GM18868 (cell line): ENCODE results near the gene AHNAK2.
"Not testable (repeated sequence)": the region's sequence is repeated elsewhere in the genome, so short reads cannot be mapped to it uniquely, and the experiment has no call there.

Experiments
- ATAC-seq: cut with Tn5 transposase; IDR thresholded peaks from one replicate; pipeline ENCODE4 v1.9.1; 2021; ENCODE audit warnings: mild to moderate bottlenecking, moderate library complexity; ENCODE audit not compliant: unreplicated experiment

Gene AHNAK2

DNA sequence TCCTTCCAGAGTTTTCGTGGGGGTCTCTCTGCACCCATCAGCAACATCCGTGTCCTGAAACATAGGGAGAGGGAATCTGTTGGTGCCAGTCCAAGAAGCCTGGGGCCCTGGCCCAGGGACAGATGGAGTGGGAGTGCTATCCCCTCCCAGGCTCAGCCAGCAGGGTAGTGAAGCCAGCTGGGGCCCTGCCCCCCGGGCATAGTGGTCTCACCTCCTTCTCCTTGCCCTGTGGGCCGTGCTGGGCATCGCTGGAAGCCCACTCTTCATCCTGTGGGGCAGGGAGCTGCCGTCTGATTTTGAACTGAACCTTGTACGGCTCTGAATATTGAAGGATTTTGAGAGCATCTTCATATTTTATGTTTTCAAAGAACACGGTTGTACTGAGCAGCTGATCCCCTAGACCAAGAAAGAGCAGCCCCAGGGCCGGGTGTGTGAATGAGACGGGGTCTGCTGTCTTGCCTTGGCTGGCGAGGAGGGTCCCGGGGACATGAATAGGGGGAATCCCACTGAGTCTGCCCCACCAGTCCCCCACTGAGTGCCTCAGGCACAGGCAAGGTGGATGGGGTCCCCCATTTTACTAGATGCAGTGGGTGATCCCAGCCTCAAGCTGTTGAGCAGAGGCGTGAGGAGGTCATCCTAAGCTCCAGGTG, 23.3 kb downstream of the AHNAK2 start:
- no peak for ATAC-seq

DNA sequence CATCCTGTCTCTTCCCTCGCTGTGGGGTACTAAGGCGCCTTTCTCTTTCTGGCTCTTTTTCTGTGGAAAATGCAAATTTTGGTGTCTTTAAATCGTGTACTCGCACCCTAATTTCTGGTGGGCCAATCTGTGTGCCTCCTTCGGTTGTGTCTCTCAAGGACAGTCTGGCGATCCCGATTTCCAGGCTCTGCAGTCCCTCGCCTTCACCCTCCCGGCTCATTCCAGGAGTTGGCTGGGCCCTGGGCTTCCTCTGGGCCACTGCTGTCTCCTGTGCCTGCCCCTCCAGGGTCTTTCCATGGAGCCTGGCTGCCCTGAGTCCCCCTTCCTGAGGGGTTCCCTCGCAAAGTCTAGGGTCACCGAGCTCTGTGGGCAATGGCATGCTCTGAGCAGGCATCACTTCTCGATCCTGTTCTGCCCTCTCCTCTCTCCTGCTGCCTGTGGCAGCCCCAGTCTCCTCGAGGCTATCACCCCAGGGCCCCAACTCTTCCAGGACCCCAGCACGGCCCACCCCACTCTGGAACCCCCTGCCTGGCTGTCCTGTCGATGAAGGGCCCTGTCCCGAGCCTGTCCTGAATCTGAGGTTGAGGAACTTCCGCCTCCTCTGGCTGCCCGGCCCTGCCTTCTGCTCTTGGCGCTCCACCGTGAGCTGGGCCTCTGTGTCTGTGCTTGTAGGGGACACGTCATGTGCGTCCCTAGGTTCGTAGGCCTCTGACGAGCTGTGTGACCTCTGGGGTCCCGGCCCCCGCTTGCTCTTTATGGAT, 24.1 kb downstream of the AHNAK2 start:
- no peak for ATAC-seq

DNA sequence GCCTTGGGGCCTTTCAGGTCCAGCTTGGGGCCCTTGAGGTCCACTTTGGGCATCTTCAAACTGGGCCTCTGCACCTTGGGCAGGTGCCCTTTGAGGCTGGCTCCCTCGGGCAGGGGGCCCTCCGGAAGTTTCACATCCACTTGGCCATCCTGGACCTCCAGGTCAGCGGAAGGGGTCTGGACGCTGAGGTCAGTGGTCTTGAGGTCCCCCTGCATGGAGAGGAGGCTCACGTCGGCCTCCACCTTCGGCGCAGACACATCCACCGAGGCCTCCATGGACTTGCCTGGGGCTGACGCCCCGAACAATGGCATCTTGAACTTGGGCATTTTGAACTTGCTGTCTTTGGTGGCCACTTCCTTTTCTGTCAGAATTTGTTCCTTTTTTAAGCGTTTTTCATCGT, 25.1 kb downstream of the AHNAK2 start:
- no peak for ATAC-seq

DNA sequence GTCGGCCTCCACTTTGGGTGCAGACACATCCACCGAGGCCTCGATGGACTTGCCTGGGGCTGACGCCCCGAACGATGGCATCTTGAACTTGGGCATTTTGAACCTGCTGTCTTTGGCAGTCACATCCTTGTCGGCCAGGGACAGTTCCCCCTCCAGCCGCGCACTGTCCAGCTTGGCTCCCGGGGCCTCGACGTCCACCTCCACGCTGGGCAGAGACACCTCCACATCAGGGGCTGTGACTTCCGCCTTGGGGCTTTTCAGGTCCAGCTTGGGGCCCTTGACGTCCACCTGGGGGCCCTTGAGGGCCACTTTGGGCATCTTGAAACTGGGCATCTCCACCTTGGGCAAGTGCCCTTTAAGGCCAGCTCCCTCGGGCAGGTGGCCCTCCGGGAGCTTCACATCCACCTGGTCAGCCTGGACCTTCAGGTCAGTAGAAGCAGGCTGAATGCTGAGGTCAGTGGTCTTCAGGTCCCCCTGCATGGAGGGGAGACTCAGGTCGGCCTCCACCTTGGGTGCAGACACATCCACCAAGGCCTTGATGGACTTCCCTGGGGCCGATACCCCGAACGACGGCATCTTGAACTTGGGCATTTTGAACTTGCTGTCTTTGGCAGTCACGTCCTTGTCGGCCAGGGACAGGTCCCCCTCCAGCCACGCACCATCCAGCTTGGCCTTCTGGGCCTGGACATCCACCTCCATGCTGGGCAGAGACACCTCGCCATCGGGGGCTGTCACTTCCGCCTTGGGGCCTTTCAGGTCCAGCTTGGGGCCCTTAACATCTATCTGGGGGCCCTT, 26.1 kb downstream of the AHNAK2 start:
- ATAC-seq, result not testable (repeated sequence)

DNA sequence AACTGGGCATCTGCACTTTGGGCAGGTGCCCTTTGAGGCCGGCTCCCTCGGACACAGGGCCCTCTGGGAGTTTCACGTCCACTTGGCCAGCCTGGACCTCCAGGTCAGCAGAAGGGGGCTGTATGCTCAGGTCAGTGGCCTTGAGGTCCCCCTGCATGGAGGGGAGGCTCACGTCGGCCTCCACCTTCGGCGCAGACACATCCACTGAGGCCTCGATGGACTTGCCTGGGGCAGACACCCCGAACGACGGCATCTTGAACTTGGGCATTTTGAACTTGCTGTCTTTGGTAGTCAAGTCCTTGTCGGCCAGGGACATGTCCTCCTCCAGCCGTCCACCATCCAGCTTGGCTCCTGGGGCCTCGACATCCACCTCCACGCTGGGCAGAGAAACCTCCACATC, 27.5 kb downstream of the AHNAK2 start:
- not testable (repeated sequence) for ATAC-seq

DNA sequence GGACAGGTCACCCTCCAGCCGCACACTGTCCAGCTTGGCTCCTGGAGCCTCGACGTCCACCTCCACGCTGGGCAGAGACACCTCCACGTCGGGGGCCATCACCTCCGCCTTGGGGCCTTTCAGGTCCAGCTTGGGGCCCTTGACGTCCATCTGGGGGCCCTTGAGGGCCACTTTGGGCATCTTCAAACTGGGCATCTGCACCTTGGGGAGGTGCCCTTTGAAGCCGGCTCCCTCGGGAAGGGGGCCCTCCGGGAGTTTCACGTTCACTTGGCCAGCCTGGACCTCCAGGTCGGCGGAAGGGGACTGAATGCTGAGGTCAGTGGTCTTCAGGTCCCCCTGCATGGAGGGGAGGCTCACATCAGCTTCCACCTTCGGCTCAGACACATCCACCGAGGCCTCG, 28.2 kb downstream of the AHNAK2 start:
- no peak for ATAC-seq

DNA sequence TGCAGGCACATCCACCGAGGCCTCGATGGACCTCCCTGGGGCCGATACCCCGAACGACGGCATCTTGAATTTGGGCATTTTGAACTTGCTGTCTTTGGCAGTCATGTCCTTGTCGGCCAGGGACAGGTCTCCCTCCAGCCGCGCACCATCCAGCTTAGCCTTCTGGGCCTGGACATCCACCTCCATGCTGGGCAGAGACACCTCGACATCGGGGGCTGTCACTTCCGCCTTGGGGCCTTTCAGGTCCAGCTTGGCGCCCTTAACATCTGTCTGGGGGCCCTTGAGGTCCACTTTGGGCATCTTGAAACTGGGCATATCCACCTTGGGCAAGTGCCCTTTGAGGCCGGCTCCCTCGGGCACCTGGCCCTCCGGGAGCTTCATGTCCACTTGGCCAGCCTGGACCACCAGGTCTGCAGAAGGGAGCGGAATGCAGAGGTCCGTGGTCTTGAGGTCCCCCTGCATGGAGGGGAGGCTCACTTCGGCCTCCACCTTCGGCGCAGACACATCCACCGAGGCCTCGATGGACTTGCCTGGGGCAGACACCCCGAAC, 28.7 kb downstream of the AHNAK2 start:
- ATAC-seq, result not testable (repeated sequence)

DNA sequence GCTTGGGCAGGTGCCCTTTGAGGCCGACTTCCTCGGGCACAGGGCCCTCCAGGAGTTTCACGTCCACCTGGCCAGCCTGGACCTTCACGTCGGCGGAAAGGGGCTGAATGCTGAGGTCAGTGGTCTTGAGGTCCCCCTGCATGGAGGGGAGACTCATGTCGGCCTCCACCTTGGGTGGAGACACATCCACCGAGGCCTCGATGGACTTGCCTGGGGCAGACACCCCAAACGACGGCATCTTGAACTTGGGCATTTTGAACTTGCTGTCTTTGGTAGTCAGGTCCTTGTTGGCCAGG, 29.5 kb downstream of the AHNAK2 start:
- ATAC-seq, result no peak

DNA sequence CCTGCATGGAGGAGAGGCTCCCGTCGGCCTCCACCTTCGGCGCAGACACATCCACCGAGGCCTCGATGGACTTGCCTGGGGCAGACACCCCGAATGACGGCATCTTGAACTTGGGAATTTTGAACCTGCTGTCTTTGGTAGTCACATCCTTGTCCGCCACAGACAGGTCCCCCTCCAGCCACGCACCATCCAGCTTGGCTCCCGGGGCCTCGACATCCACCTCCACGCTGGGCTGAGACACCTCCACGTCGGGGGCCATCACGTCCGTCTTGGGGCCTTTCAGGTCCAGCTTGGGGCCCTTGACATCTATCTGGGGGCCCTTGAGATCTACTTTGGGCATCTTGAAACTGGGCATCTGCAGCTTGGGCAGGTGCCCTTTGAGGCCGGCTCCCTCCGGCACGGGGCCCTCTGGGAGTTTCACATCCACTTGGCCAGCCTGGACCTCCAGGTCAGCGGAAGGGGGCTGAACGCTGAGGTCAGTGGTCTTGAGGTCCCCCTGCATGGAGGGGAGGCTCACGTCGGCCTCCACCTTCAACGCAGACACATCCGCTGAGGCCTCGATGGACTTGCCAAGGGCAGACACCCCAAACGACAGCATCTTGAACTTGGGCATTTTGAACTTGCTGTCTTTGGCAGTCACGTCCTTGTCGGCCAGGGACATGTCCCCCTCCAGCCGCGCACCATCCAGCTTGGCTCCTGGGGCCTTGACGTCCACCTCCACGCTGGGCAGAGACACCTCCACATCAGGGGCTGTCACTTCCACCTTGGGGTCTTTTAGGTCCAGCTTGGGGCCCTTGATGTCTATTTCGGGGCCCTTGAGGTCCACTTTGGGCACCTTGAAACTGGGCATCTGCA, 30.1 kb downstream of the AHNAK2 start:
- ATAC-seq, result not testable (repeated sequence)

DNA sequence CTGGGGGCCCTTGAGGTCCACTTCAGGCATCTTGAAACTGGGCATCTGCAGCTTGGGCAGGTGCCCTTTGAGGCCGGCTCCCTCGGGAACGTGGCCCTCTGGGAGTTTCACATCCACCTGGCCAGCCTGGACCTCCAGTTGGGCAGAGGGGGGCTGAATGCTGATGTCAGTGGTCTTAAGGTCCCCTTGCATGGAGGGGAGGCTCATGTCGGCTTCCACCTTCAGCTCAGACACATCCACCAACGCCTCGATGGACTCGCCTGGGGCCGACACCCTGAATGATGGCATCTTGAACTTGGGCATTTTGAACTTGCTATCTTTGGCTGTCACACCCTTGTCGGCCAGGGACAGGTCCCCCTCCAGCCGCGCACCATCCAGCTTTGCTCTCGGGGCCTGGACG, 31.0 kb downstream of the AHNAK2 start:
- ATAC-seq, result not testable (repeated sequence)

DNA sequence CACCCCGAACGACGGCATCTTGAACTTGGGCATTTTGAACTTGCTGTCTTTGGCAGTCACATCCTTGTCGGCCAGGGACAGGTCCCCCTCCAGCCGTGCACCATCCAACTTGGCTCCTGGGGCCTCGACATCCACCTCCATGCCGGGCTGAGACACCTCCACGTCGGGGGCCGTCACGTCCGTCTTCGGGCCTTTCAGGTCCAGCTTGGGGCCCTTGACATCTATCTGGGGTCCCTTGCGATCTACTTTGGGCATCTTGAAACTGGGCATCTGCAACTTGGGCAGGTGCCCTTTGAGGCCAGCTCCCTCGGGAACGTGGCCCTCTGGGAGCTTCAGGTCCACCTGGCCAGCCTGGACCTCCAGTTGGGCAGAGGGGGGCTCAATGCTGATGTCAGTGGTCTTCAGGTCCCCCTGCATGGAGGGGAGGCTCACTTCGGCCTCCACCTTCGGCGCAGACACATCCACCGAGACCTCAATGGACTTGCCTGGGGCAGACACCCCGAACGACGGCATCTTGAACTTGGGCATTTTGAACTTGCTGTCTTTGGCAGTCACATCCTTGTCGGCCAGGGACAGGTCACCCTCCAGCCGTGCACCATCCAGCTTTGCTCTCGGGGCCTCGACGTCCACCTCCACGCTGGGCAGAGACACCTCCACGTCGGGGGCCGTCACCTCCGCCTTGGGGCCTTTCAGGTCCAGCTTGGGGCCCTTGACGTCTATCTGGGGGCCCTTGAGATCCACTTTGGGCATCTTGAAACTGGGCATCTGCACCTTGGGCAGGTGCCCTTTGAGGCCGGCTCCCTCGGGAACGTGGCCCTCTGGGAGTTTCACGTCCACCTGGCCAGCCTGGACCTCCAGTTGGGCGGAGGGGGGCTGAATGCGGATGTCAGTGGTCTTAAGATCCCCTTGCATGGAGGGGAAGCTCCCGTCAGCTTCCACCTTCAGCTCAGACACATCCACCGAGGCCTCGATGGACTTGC, 31.9 kb downstream of the AHNAK2 start:
- not testable (repeated sequence) for ATAC-seq

DNA sequence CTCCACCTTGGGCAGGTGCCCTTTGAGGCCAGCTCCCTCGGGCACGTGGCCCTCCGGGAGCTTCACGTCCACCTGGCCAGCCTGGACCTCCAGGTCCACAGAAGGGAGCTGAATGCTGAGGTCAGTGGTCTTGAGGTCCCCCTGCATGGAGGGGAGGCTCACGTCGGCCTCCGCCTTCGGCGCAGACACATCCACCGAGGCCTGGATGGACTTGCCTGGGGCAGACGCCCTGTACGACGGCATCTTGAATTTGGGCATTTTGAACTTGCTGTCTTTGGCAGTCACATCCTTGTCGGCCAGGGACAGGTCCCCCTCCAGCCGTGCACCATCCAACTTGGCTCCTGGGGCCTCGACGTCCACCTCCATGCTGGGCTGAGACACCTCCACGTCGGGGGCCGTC, 32.9 kb downstream of the AHNAK2 start:
- ATAC-seq, result not testable (repeated sequence)

DNA sequence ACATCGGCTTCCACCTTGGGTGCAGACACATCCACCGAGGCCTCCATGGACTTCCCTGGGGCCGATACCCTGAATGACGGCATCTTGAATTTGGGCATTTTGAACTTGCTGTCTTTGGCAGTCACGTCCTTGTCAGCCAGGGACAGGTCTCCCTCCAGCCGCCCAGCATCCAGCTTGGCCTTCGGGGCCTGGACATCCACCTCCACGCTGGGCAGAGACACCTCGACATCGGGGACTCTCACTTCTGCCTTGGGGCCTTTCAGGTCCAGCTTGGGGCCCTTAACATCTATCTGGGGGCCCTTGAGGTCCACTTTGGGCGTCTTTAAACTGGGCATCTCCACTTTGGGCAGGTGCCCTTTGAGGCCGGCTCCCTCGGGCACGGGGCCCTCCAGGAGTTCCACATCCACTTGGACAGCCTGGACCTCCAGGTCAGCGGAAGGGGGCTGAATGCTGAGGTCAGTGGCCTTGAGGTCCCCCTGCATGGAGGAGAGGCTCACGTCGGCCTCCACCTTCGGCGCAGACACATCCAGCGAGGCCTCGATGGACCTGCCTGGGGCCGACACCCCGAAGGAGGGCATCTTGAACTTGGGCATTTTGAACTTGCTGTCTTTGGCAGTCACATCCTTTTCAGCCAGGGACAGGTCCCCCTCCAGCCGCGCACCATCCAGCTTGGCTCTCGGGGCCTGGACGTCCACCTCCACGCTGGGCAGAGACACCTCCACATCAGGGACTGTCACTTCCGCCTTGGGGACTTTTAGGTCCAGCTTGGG, 33.6 kb downstream of the AHNAK2 start:
- ATAC-seq, result not testable (repeated sequence)

DNA sequence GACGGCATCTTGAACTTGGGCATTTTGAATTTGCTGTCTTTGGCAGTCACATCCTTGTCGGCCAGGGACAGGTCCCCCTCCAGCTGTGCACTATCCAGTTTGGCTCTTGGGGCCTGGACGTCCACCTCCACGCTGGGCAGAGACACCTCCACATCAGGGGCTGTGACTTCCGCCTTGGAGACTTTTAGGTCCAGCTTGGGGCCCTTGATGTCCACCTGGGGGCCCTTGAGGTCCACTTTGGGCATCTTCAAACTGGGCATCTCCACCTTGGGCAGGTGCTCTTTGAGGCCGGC, 34.2 kb downstream of the AHNAK2 start:
- not testable (repeated sequence) for ATAC-seq

DNA sequence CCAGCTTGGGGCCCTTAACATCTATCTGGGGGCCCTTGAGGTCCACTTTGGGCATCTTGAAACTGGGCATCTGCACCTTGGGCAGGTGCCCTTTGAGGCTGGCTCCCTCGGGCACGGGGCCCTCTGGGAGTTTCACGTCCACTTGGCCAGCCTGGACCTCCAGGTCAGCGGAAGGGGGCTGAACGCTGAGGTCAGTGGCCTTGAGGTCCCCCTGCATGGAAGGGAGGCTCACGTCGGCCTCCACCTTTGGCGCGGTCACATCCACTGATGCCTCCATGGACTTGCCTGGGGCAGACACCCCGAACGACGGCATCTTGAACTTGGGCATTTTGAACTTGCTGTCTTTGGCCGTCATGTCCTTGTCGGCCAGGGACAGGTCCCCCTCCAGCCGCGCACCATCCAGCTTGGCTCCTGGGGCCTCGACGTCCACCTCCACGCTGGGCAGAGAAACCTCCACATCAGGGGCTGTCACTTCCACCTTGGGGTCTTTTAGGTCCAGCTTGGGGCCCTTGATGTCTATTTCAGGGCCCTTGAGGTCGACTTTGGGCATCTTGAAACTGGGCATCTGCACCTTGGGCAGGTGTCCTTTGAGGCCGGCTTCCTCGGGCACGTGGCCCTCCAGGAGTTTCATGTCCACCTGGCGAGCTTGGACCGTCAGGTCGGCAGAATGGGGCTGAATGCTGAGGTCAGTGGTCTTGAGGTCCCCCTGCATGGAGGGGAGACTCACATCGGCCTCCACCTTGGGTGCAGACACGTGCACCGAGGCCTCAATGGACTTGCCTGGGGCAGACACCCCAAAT, 34.8 kb downstream of the AHNAK2 start:
- not testable (repeated sequence) for ATAC-seq

DNA sequence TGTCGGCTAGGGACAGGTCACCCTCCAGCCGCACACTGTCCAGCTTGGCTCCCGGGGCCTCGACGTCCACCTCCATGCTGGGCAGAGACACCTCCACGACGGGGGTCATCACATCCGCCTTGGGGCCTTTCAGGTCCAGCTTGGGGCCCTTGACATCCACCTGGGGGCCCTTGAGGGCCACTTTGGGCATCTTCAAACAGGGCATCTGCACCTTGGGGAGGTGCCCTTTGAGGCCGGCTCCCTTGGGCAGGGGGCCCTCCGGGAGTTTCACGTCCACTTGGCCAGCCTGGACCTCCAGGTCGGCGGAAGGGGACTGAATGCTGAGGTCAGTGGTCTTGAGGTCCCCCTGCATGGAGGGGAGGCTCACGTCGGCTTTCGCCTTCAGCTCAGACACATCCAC, 35.6 kb downstream of the AHNAK2 start:
- no peak for ATAC-seq

DNA sequence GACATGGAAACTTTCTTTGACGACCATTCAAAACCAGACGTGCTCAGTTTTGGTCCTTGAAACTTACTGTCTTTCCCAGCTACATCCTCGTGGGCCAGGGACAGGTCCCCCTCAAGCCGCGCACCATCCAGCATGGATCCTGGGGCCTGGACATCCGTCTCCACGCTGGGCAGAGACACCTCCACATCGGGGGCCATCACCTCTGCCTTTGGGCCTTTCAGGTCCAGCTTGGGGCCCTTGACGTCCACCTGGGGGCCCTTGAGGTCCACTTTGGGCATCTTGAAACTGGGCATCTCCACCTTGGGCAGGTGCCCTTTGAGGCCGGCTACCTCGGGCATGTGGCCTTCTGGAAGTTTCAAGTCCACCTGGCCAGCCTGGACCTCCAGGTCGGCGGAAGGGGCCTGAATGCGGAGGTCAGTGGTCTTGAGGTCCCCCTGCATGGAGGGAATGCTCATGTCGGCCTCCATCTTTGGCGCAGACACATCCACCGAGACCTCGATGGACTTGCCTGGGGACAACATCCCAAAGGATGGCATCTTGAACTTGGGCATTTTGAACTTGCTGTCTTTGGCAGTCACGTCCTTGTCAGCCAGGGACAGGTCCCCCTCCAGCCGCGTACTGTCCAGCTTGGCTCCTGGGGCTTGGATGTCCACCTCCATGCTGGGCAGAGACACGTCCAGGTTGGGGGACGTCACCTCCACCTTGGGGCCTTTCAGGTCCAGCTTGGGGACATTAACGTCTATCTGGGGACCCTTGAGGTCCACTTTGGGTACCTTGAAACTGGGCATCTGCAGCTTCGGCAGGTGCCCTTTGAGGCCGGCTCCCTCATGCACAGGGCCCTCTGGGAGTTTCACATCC, 36.4 kb downstream of the AHNAK2 start:
- no peak for ATAC-seq
